Spleen (tissue), 7 donors: ENCODE data around the gene COL16A1.

Experiments used
- CTCF ChIP-seq, 11 experiments: fragments of 200-600 bp in 7 of 11; fragments of 450-650 bp in 4 of 11; sonication (generic) in 4 of 11; IDR thresholded peaks in 8 of 11; conservative IDR thresholded peaks in 3 of 11; 1 replicate in 7 of 11; 2 replicates in 4 of 11; pipeline versions ENCODE4 v1.4.0 to v1.8.0; 2016 to 2021; ENCODE audit warnings: antibody characterized with exemption in 11 of 11, inconsistent platforms in 4 of 11, mild to moderate bottlenecking in 1 of 11
- POLR2AphosphoS5 ChIP-seq, 3 donors: sonication (generic); formaldehyde crosslinking; IDR thresholded peaks; one replicate each; pipeline ENCODE4 v1.5.1; 2017; ENCODE audit warnings: antibody characterized with exemption in 3 of 3
- donor health status: DM: no; HTN: no; CAD: no; lungs with moderate emphysema.
- donor health status: DM: no; HTN: no; CAD: no.
- donor health status: DM: no; HTN: no; CAD: no.

- TF ChIP-seq CTCF (IDR thresholded peaks at IDR 0.05 in 8 of 11, conservative IDR thresholded peaks at IDR 0.05 in 3 of 11) (no peak), POLR2AphosphoS5 (IDR thresholded peaks at IDR 0.05) (no peak)
Measured at GRCh38 chr1:31654474-31654776, 49.4 kb downstream of the COL16A1 start.
